ENCODE data around the gene TRIM2. TPM values are rescaled to one million over a fixed set of nuclear protein-coding genes. Genes with fewer than 3 reads are reported as not detected.

The TRIM2 gene
- total RNA-seq, 6 donors from 2014 or later: 17.6 to 45.1 (median 30.2) TPM

- WGBS, 2 donors: 87 to 88% methylated on average over 2 of the region's 2 CpGs
- H3K4me1 ChIP-seq: no peaks in the 10 kb centered on the region
- ATAC-seq (ENCODE audit: low FRiP score in 2 of 2): no peak
- TF ChIP-seq EP300 (IDR thresholded peaks at IDR 0.05) (no peak), POLR2A (IDR thresholded peaks at IDR 0.05) (no peak), CTCF (IDR thresholded peaks at IDR 0.05) (no peak), POLR2AphosphoS5 (IDR thresholded peaks at IDR 0.05) (no peak)
- DNase-seq: no peak
- no peak overlapping the region for H3K27ac ChIP-seq
- no peaks in the 10 kb centered on the region for H3K9me3 ChIP-seq
- no peaks in the 10 kb centered on the region for H3K27me3 ChIP-seq
- H3K4me3 ChIP-seq: no peak overlapping the region
- H3K36me3 ChIP-seq: peaks cover 0 to 7% (median 1%) of the 10 kb centered on the region in 4 donors
These were observed 70.7 kb downstream of the TRIM2 start for GRCh38 chr4:153274967-153275366.

- DNase-seq (no peak), ATAC-seq (ENCODE audit: low FRiP score in 2 of 2) (no peak)
- Histone ChIP-seq H3K4me1 (no peaks in the 10 kb centered on the region), H3K27me3 (no peaks in the 10 kb centered on the region), H3K4me3 (no peak overlapping the region), H3K27ac (no peak overlapping the region), H3K9me3 (no peaks in the 10 kb centered on the region), H3K36me3 (peaks cover 0 to 7% (median 1%) of the 10 kb centered on the region in 4 donors)
- WGBS, 2 donors: 78 to 87% methylated on average over 12 to 13 of the region's 13 CpGs
- no peak for TF ChIP-seq POLR2AphosphoS5 (IDR thresholded peaks at IDR 0.05)
- TF ChIP-seq CTCF (IDR thresholded peaks at IDR 0.05): no peak
- TF ChIP-seq EP300 (IDR thresholded peaks at IDR 0.05): no peak
- no peak for TF ChIP-seq POLR2A (IDR thresholded peaks at IDR 0.05)
These were observed 71.4 kb downstream of the TRIM2 start for GRCh38 chr4:153275380-153276276.

DNA sequence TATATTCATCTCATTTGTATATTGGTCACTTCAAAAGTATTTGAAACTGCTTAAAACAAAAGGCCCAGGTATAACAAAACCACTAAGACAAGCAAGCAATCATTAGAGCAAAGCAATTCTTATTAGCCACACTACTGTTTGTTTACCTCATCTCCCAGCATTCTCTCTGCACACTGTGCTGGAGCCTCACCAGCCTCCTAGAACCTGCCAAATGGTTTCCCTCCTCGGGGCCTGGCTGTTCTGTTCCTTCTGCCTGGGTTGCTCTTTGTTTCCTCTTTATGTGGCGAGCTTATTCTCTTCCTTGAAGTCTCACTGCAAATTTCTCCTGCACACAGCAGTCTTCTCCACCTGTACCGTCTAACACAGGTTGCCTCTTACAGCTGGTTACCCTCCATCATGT lies 72.7 kb downstream of the TRIM2 start:
- H3K27ac ChIP-seq: no peak overlapping the region
- no peaks in the 10 kb centered on the region for H3K4me1 ChIP-seq
- H3K4me3 ChIP-seq: no peak overlapping the region
- ATAC-seq (ENCODE audit: low FRiP score in 2 of 2): no peak
- no peaks in the 10 kb centered on the region for H3K27me3 ChIP-seq
- DNase-seq: no peak
- peaks cover 0 to 7% (median 1%) of the 10 kb centered on the region in 4 donors for H3K36me3 ChIP-seq
- no peaks in the 10 kb centered on the region for H3K9me3 ChIP-seq
- WGBS, 2 donors: 65 to 75% methylated on average over 3 of the region's 3 CpGs
- TF ChIP-seq EP300 (IDR thresholded peaks at IDR 0.05) (no peak), POLR2AphosphoS5 (IDR thresholded peaks at IDR 0.05) (no peak), POLR2A (IDR thresholded peaks at IDR 0.05) (no peak), CTCF (IDR thresholded peaks at IDR 0.05) (no peak)

- Histone ChIP-seq H3K27me3 (no peaks in the 10 kb centered on the region), H3K9me3 (peaks cover 0 to 8% (median 2%) of the 10 kb centered on the region in 4 donors), H3K36me3 (peaks cover 0 to 7% (median 1%) of the 10 kb centered on the region in 4 donors), H3K4me1 (no peaks in the 10 kb centered on the region), H3K4me3 (no peak overlapping the region), H3K27ac (no peak overlapping the region)
- no peak for DNase-seq
- TF ChIP-seq POLR2AphosphoS5 (IDR thresholded peaks at IDR 0.05): no peak
- no peak for TF ChIP-seq EP300 (IDR thresholded peaks at IDR 0.05)
- TF ChIP-seq CTCF (IDR thresholded peaks at IDR 0.05): no peak
- no peak for TF ChIP-seq POLR2A (IDR thresholded peaks at IDR 0.05)
- 80 to 82% methylated on average over 1 of the region's 1 CpG for WGBS, 2 donors
- ATAC-seq (ENCODE audit: low FRiP score in 2 of 2): no peak
These were observed 77.2 kb downstream of the TRIM2 start for GRCh38 chr4:153281476-153281875.

Data from upper lobe of left lung (tissue), 6 donors.